HT1080 (cell line): Measurements from ENCODE around the gene B3GNT7. TPM values are rescaled to one million over a fixed set of nuclear protein-coding genes. Genes with fewer than 3 reads are reported as not detected.
"Not testable (repeated sequence)": the region's sequence is repeated elsewhere in the genome, so short reads cannot be mapped to it uniquely, and the experiment has no call there.

Experiments used
- DNase-seq: peaks from one replicate; pipeline ENCODE4 v3.0.0-alpha.2; 2015; ENCODE audit warnings: low read depth
- total RNA-seq: library from RNA; depleted of rRNA; stranded (reverse); fragments of >200 nt; shearing (Covaris generic); gene quantifications from 2 replicates; pipeline ENCODE4 v1.2.3, GENCODE V29; 2014

B3GNT7 gene
- total RNA-seq, 1 experiment from 2014 or later, result 0.14 TPM

DNA sequence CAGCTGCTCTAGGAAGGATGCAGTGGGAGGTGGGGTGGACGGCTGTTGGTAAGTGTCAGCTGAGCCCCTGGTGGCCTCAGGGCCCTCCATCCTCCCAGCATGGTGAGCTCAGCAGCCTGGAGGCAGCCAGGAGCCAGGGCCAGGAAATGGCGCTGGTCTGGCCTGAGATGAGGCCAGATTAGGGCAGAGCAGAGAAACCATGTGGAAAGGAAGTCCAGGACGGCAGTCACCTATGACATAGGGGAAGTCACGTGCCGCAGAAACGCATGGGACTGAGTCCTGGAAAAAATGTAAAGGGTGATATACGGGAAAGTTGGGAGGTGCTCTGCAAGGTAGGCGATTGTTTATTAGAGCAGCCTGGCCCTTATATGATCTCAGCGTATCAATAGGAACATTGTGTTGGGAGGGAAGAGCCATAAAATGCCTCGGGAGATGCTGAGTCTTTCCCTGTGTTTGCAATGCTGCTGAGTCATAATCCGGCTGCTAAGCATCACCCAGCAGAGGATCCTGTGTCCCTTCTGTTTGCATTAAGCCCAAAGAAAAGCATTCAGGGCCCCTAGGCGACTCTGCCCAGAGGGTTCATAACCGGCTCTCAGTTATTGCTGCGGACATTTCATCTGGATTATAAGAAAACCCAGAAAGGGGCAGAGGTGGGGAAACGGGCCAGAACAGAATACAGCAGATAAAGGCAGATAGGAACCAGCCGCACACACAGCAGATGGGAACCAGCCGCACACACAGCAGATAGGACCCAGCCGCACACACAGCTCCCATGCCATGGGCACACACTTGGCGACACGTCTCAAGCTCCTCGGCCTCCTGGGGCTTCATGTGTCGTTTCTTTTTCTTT lies 30.3 kb upstream of the B3GNT7 start:
- peak; percentile 93 for DNase-seq

DNA sequence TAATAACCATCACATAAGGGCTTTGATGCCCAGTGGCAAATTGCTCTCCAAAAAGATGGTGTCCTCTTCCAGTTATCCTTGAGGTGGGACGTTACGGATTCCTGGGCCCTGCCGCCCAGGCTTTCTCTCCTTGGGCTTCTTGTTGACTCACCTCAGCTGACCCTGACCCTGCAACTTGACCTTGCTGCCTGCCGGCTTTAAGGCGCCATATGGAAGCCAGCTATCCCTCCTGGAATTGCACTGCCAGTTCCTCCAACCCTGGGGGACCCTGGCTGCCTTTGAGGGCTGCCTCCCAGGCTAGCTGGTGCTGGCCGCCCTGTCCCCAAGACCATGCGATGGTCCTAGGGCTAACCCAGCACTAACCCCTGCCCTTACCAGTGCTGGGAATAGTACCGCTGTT lies 28.3 kb upstream of the B3GNT7 start:
- no peak for DNase-seq

DNA sequence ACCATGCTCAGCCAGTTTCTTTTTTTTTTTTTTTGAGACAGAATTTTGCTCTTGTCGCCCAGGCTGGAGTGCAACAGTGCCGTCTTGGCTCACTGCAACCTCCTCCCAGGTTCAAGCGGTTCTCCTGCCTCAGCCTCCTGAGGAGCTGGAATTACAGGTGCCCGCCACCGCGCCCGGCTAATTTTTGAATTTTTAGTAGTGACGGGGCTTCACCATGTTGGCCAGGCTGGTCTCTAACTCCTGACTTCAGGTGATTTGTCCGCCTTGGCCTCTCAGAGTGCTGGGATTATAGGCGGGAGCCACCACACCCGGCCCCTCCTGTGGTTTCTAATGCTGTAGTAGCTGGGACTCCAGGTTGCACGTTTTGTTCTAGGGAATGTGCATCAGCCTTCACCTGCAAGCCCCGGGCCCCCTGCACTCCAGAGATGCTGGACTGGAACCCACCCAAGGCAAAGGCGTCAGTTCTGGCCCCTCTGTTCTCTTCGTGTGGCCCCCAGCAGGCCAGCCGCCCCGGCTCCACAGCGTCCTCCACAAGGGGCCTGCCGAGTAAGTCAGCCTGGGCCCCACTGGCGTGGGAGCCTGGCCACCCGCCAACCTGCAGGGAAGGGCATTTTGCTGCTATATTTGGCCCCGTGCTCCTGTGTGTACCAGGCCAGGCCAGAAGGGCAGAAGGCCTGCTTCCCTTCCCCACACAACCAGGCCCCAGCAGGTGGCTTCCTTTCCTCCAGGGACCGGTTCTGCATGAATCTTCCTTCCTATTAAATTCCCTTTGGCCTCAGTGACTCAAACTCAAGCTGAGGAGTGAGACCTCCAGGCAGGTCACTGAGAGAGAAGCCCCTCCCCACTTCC lies 25.7 kb upstream of the B3GNT7 start:
- no peak for DNase-seq

DNA sequence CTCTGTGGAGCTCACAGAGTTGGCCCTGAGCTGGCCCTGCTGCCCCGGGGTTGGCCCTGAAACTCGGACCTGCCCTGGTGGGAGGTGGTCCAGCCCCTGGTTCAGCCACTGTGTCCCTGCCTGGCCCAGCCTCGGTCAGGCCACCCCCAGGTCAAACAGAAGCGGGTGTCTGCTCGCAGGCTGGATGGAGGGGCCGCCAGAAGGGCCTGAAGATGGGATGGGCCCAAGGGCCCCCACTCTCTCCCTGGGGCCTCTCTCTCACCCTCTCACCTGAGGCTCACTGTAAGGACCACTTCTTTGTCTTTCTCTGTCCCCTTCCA lies 25.1 kb upstream of the B3GNT7 start:
- no peak for DNase-seq

DNA sequence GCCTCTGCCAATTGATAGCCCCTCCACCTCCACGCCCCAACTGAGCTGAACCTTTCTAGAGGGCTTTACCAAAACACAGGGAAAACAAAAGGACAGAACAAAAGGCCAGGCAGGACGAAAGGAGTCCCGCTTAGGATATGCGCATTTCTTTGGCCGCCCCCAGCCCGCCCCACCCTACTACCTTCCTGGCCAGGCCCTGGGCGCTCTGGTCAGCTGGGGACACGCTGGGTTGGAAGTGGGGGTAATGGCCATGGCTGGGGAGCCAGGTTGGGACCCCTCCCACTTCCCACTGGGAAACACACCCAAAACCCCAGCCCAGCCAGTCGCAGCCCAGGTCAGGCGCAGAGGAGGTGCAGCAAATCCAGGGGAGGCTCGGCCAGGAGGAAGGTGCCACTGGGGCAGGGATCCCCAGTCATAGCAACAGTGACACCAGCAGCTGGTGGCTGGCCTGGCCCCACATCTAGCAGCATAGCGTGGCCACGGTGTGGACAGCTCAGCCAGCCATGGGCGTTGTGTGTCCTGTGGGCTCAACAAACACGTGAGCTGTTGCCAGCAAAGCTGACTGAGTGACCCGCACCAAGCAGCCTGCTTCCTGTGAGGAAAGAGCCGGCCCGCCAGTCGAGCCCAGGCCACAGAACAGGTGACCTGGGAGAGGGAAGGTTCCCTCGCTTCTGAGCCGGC lies 24.6 kb upstream of the B3GNT7 start:
- DNase-seq, result no peak

GRCh38 chr2:231371430-231372054 lies 24.0 kb upstream of the B3GNT7 start:
- no peak for DNase-seq

GRCh38 chr2:231372326-231372725 lies 23.2 kb upstream of the B3GNT7 start:
- no peak for DNase-seq

DNA sequence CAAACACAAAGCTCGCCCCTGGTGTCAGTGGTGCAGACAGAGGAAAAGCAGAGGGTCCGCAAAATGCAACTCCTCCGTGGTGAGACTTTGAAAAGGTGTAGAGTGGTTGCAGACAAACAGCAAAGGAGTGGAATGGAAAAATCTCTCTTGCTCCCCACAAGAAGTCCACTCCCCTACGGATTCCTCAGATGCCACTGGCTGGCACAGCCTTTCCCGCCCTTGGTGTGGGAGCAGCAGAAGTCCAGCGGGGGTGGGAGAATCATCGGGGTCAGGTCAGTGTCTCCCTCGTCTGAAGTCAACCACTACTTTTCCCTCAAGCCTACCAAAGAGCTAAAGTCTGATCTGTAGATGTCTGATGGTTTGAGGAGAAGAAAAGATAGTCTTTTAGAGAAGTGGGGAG lies 22.3 kb upstream of the B3GNT7 start:
- DNase-seq, result no peak

DNA sequence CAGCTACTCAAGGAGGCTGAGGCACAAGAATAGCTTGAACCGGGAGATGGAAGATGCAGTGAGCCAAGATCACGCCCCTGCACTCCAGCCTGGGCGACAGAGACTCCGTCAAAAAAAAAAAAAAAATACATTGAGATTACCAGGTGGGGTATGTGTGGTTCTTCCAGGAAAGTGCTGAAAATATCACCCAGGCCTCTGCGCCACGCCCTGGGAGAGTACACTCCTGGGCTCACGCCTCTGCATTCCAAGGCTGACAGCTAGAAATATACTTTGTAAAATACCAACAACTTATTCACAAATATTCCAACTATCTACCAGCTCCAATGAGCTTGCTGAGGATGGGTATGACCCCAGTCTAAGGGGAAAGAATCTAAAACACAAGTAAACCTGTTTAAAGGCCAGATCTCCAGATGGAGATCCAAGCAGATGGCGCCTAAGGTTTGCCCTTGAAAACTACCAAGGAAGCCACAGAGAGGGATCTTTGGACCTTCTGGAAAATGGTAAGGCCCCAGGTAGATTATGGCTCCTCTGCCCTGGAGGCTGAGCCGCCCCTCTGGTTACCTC lies 21.6 kb upstream of the B3GNT7 start:
- DNase-seq, result no peak

DNA sequence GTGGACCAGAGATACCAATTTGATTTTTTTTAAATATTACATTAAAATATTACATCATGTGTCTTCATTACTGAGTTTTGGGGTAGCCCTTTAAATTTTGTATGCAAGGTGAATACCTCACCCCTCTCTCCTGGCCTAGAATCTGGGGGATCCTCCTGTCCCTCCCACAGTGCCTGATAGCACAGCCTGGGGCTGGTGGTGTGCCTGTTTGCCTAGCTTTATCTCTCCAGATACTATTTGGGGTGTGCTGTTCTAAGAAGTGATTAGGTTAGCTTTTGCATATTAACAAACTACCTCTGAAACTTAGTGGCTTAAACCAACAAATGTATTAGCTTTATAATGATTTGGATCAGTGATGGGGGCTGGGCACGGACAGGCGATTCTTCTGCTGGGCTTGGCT lies 20.7 kb upstream of the B3GNT7 start:
- DNase-seq, result no peak

- not testable (repeated sequence) for DNase-seq
These were observed 19.4 kb upstream of the B3GNT7 start for GRCh38 chr2:231375994-231376615.

- DNase-seq, result no peak
These were observed 18.7 kb upstream of the B3GNT7 start for GRCh38 chr2:231376857-231377256.

DNA sequence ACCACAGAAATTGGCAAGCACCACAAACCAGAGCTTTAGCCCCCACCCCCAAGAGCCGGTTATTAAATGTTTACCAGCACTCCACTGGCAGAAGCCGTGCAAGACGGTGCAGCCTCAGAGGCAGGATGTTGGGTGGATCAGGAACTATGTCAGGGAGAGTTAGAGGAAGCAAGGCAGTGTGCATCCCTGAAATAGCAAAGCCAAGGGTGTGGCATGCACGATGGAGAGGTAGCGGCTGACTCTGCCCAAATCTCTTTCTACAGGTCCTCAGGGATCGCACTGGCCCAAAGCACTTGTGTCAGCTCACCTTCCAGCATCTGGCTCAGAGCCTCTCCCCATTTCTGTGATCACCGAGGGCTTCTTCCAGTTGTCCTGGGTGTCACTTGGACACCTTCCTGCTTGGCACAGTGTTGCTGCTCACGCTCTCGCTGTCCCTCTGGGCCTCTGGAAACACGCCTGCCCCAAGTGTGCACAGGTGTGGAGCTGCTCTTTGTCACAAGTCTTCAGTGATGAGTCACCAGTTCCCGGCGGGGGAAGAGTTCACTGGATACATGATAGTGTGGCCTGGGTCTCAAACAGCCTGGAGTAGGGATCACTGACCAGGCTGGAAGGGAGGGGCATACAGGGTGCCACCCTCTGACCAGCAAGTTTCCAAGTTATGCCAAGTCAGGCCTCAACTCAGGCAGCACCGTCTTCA lies 17.3 kb upstream of the B3GNT7 start:
- no peak for DNase-seq

DNA sequence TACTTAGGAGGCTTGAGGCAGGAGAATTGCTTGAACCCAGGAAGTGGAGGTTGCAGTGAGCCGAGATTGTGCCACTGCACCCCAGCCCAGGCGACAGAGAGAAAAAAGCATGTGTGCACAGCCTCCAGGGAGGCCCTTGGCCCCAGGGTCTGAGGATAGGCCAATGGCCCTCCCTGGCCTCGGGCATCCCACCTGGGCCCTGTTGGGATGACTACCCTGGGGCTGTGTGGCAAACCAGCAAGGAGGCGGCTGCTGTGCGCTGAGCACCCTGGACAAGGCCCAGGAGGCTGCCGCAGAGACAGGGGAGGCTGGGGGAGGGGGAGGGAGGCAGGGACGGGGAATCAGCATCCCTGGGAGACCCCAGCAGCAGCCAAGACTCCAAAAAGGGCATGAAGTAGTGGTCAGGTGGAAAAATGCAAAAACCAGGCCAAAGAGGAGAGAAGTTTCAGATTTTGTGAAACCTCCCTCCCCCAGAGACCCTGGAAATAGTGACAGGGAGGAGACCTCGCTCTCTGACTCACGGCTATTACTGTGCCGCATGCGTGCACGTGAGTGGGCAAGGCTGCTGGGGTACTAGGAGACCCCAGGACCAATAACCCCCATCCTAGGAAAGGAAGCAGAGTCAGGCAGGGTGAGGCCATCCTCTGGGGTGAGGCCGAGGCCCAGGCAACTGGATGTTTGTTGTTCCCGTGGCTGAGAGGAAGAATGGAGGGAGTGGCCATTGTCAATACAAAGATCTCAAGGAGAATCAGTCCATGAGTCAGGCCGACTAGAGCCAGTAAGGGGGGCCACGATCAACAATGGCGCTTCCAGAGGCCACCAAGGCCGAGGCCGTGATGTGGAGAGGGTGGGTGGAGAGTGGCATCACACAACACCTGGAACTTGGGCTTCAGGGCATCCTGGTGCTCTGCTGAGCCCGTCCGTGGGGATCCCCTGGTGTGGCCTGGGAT lies 16.0 kb upstream of the B3GNT7 start:
- DNase-seq, result peak; percentile 32

DNA sequence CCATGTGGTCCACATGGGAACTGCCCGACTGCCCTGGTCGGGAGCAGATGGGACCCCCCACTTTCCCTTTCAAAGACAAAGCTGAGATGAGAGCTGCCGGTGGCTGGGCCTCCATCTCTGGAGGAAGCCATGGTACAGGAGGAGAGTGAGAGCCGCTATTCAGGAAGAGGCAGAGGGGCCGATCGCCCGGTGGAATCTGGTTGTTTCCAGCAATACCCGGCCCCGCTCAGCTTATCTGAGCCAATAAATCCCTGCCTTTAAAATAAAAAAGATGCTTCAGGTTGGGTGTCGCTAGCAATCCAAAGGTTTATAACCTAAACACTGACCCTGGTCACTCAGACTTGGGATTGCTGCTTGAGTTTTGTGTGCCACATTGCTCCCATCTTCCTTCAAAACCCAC lies 15.2 kb upstream of the B3GNT7 start:
- no peak for DNase-seq

- no peak for DNase-seq
These were observed 14.3 kb upstream of the B3GNT7 start for GRCh38 chr2:231380991-231381847.

DNA sequence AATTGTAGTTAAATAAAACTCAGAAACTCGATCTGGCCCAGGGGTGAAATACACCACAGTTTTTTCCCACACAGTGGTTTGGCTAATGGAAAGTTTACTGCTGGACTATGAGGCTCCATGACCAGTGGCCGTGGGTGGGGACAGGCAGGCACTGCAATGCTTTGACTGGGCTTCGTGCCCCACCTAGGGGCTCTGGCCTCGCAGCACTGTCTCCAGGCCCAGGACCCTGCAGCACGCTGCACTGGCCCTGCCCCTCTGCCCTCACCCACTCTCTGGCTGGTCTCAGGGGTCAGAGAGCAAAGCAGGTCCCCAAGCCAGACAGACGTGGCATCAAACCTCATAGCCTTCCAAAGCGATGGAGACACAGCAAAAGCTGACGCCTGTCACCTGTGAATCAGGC lies 13.4 kb upstream of the B3GNT7 start:
- no peak for DNase-seq
